ENCODE measurements around the gene CAMKMT. TPM values are rescaled to one million over a fixed set of nuclear protein-coding genes. Genes with fewer than 3 reads are reported as not detected.
A peak's percentile ranks its signal among the peaks of the same experiment; 100 is the strongest.

CAMKMT gene
- polyA plus RNA-seq, 10 donors = 3.5 to 8.9 (median 5.9) TPM

- no peak for DNase-seq
Measured at GRCh38 chr2:44799754-44800153, 438.0 kb downstream of the CAMKMT start.

GRCh38 chr2:44801289-44801840, 439.6 kb downstream of the CAMKMT start:
- DNase-seq = peak in 1 of 3 donors; percentile 23

GRCh38 chr2:44801841-44802776, 440.4 kb downstream of the CAMKMT start:
- DNase-seq = peak in 1 of 3 donors; percentile 28

GRCh38 chr2:44802777-44803424, 441.2 kb downstream of the CAMKMT start:
- DNase-seq = peak in 1 of 3 donors; percentile 39

GRCh38 chr2:44804406-44805265, 442.9 kb downstream of the CAMKMT start:
- DNase-seq = peak in 1 of 3 donors; percentile 12

- DNase-seq = no peak
Measured at GRCh38 chr2:44805401-44806235, 443.9 kb downstream of the CAMKMT start.

- DNase-seq = peak in 1 of 3 donors; percentile 26
Measured at GRCh38 chr2:44807201-44808025, 445.7 kb downstream of the CAMKMT start.

GRCh38 chr2:44810892-44811530, 449.3 kb downstream of the CAMKMT start:
- no peak for DNase-seq

- no peak for DNase-seq
Measured at GRCh38 chr2:44813165-44813564, 451.4 kb downstream of the CAMKMT start.

- DNase-seq = no peak
Measured at GRCh38 chr2:44813658-44814057, 451.9 kb downstream of the CAMKMT start.

GRCh38 chr2:44817256-44817655, 455.5 kb downstream of the CAMKMT start:
- no peak for DNase-seq

GRCh38 chr2:44817673-44818335, 456.1 kb downstream of the CAMKMT start:
- DNase-seq = no peak

- no peak for DNase-seq
Measured at GRCh38 chr2:44819061-44819460, 457.3 kb downstream of the CAMKMT start.

- no peak for DNase-seq
Measured at GRCh38 chr2:44821500-44821899, 459.8 kb downstream of the CAMKMT start.

GRCh38 chr2:44822174-44822573, 460.4 kb downstream of the CAMKMT start:
- no peak for DNase-seq
